HL-60 (cell line): Measurements from ENCODE around the gene CMTM1.
A peak's percentile ranks its signal among the peaks of the same experiment; 100 is the strongest.

Experiments used
- DNase-seq, 2 experiments: peaks; one replicate each; pipeline ENCODE4 v3.0.0-alpha.2; 2010 to 2020; ENCODE audit warnings: low read depth in 1 of 2, low spot score in 1 of 2
- H3K27ac ChIP-seq: fragments of 250-450 bp; sonication (Bioruptor Pico); replicated peaks from 2 replicates; pipeline ENCODE4 v1.5.1; 2020; ENCODE audit warnings: mild to moderate bottlenecking, moderate library complexity
- H3K27me3 ChIP-seq: fragments of 250-450 bp; sonication (Bioruptor Pico); 2 replicates; pipeline ENCODE4 v1.5.1; 2021; ENCODE audit warnings: mild to moderate bottlenecking, moderate library complexity; ENCODE audit not compliant: insufficient read depth, poor library complexity, severe bottlenecking
- H3K4me3 ChIP-seq: replicated peaks from 2 replicates; pipeline ENCODE4 v1.5.1; 2011; ENCODE audit warnings: mild to moderate bottlenecking, control low read depth, low read length; ENCODE audit not compliant: insufficient read depth
- GABPA ChIP-seq: IDR thresholded peaks from 2 replicates; pipeline ENCODE4 v1.6.1; 2012; ENCODE audit warnings: low read depth
- POLR2AphosphoS5 ChIP-seq: IDR thresholded peaks from 2 replicates; pipeline ENCODE4 v1.6.1; 2012; ENCODE audit warnings: low read depth
- SPI1 ChIP-seq: IDR thresholded peaks from 2 replicates; pipeline ENCODE4 v1.6.1; 2012; ENCODE audit warnings: low read depth, mild to moderate bottlenecking, borderline replicate concordance
- TF ChIP-seq, protein P1 (sequence below): IDR thresholded peaks from 2 replicates; pipeline ENCODE4 v1.6.1; 2012; ENCODE audit warnings: low read depth; ENCODE audit not compliant: insufficient replicate concordance
- TF ChIP-seq, protein P2 (sequence below): IDR thresholded peaks from one replicate; pipeline ENCODE4 v1.5.1; 2011; ENCODE audit warnings: low read length, control low read depth, inconsistent platforms; ENCODE audit not compliant: insufficient read depth

The CMTM1 gene

DNA sequence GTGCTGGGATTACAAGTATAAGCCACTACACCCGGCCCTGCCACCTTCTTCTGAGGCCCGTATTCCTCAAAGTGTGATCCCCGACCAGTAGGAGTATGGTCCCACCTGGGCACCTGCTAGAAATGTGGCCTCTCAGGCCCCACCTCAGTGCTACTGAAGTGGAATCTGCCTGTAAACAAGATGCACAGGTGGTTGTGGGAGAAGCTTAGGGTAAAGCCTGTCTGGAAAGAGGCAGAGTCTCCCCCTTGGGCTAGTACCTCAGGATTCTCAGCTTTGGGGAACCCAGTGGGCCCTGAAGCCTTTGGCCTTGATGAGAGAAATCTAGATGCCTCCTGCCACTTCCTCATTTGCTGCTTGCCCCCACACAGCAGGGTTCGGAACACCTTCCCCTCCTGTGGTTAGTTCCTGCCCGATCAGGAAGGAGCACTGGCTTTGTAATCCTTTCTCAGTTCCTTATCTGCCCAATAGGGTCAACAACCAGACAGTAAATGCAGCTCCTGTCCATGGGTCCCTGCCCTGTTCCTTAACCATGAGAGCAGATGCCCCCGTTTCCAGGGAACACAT is 41.6 kb upstream of the CMTM1 start:
- Histone ChIP-seq H3K27ac (peak overlapping the region; percentile 99), H3K4me3 (no peak overlapping the region)

DNA sequence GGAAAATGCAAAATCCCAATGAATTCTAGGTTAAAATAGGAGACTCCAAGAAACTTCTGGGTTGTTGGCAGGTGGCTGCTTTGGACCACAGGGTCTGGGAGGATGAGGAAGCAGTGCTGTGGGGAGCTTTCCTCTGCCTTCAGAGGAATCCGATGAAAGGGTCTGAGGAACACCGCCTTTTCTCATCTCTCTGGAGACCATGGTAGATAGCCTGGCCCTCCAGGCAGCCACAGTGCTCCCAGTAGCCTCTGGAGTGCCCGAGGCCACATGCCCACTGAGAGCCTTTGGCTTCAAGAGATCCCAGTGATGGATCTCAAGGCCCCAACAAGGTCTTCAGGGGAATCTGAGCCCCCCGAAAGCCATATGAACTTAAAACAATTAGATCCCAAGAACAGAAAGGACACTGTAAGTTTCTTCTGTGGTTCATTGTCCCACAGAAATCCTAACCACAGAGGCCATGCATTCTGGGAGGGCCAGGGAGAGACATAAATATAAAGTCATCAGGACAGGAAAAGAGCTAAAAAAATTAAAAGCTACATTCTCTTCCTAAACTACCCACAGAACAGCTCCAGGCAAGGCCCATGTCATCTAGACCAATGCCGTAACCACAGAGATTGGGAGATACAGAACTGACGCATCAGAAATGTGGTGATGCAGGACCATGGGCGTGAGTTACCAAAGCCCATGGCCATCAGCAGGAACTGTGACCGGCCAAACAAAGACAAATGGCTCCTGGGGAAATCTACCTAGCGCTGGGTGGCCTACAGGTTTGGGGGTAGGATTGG is 40.7 kb upstream of the CMTM1 start:
- Histone ChIP-seq H3K27ac (peak overlapping the region; percentile 99), H3K4me3 (no peak overlapping the region)
- TF ChIP-seq GABPA (no peak), POLR2AphosphoS5 (no peak), SPI1 (no peak)
- TF ChIP-seq, protein P1, sequence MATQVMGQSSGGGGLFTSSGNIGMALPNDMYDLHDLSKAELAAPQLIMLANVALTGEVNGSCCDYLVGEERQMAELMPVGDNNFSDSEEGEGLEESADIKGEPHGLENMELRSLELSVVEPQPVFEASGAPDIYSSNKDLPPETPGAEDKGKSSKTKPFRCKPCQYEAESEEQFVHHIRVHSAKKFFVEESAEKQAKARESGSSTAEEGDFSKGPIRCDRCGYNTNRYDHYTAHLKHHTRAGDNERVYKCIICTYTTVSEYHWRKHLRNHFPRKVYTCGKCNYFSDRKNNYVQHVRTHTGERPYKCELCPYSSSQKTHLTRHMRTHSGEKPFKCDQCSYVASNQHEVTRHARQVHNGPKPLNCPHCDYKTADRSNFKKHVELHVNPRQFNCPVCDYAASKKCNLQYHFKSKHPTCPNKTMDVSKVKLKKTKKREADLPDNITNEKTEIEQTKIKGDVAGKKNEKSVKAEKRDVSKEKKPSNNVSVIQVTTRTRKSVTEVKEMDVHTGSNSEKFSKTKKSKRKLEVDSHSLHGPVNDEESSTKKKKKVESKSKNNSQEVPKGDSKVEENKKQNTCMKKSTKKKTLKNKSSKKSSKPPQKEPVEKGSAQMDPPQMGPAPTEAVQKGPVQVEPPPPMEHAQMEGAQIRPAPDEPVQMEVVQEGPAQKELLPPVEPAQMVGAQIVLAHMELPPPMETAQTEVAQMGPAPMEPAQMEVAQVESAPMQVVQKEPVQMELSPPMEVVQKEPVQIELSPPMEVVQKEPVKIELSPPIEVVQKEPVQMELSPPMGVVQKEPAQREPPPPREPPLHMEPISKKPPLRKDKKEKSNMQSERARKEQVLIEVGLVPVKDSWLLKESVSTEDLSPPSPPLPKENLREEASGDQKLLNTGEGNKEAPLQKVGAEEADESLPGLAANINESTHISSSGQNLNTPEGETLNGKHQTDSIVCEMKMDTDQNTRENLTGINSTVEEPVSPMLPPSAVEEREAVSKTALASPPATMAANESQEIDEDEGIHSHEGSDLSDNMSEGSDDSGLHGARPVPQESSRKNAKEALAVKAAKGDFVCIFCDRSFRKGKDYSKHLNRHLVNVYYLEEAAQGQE = no peak
- TF ChIP-seq, protein P2, sequence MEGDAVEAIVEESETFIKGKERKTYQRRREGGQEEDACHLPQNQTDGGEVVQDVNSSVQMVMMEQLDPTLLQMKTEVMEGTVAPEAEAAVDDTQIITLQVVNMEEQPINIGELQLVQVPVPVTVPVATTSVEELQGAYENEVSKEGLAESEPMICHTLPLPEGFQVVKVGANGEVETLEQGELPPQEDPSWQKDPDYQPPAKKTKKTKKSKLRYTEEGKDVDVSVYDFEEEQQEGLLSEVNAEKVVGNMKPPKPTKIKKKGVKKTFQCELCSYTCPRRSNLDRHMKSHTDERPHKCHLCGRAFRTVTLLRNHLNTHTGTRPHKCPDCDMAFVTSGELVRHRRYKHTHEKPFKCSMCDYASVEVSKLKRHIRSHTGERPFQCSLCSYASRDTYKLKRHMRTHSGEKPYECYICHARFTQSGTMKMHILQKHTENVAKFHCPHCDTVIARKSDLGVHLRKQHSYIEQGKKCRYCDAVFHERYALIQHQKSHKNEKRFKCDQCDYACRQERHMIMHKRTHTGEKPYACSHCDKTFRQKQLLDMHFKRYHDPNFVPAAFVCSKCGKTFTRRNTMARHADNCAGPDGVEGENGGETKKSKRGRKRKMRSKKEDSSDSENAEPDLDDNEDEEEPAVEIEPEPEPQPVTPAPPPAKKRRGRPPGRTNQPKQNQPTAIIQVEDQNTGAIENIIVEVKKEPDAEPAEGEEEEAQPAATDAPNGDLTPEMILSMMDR = no peak

More for the DNA sequence above, 41.6 kb upstream of the CMTM1 start:
- H3K27me3 ChIP-seq = no peaks in the 10 kb centered on the region
- peak; percentile 100 for TF ChIP-seq SPI1
- TF ChIP-seq POLR2AphosphoS5 = peak; percentile 97
- TF ChIP-seq, protein P1 = no peak
- peak; percentile 98 to 99 for DNase-seq

DNA sequence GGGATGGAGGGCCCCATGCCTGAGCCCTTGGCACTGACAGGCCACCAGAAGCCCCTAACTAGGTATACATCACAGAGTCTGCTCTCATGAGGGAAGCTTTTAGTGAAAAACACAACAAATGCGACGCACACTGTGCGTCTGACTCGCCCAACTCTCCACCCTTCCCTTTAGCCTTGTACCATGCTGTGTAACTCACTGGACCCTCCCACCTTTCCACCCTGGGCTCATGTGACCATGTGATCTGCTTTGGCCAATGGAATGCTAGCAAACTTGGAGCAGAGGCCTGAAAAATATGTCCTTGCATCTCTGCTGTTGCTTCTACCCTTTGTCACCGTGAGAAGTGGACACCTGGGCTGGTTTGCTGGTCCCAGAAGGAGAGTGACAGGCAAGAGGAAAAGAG is 37.9 kb upstream of the CMTM1 start:
- Histone ChIP-seq H3K27me3 (no peaks in the 10 kb centered on the region), H3K4me3 (no peak overlapping the region), H3K27ac (no peak overlapping the region)
- DNase-seq = no peak
- TF ChIP-seq SPI1 (no peak), GABPA (no peak), POLR2AphosphoS5 (no peak)
- TF ChIP-seq, protein P1 = no peak

More for the DNA sequence above, 40.7 kb upstream of the CMTM1 start:
- H3K27me3 ChIP-seq = no peaks in the 10 kb centered on the region
- DNase-seq = peak in 1 of 2 experiments; percentile 50

DNA sequence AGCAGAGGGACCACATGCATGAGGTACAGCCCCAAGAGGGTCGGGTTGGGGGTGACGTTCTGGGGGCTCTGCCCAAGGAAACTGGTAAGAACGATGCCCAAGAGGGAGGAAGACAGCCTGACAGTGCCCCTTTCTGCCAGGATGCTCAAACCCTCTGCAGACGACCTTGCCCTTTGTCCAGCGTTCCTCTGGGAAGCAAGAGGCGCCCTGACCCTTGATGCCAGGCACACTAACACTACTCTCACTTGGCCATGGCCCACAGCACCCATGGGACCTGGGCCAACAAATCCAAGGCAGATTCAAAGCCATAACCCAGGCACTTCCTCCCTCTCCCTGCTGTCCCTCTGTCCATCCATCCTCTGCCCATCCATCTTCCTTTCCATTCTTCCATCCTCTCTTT is 36.8 kb upstream of the CMTM1 start:
- H3K27ac ChIP-seq = no peak overlapping the region
- DNase-seq = no peak
- no peaks in the 10 kb centered on the region for H3K27me3 ChIP-seq
- H3K4me3 ChIP-seq = no peak overlapping the region
- TF ChIP-seq, protein P2 = no peak
- TF ChIP-seq SPI1 (no peak), POLR2AphosphoS5 (no peak), GABPA (no peak)
- TF ChIP-seq, protein P1 = no peak
